GM12801 (cell line): ENCODE results near the gene NXNL1.

Experiments used
- CTCF ChIP-seq: IDR thresholded peaks from one replicate; pipeline ENCODE4 v1.5.1; 2011; ENCODE audit warnings: control low read depth; ENCODE audit not compliant: insufficient read length; ENCODE audit errors: extremely low read depth

NXNL1 gene

GRCh38 chr19:17460372-17461230 lies at the start of gene NXNL1:
Gene NXNL1 (minus strand): TSS chr19:17460926. CDS start chr19:17460869, 57 bp downstream.
- TF ChIP-seq CTCF = no peak

GRCh38 chr19:17506745-17507144 lies 46.0 kb upstream of the NXNL1 start:
- TF ChIP-seq CTCF = no peak

- no peak for TF ChIP-seq CTCF
Observed at GRCh38 chr19:17505223-17505622, 44.5 kb upstream of the NXNL1 start.

- no peak for TF ChIP-seq CTCF
Observed at GRCh38 chr19:17504456-17504855, 43.7 kb upstream of the NXNL1 start.

- TF ChIP-seq CTCF = no peak
Observed at GRCh38 chr19:17504030-17504429, 43.3 kb upstream of the NXNL1 start.

- no peak for TF ChIP-seq CTCF
Observed at GRCh38 chr19:17503240-17503639, 42.5 kb upstream of the NXNL1 start.

GRCh38 chr19:17500447-17501198 lies 39.9 kb upstream of the NXNL1 start:
- TF ChIP-seq CTCF = no peak
